AG09319 (cell line): Measurements from ENCODE around the gene EDN2.

ENCODE experiments used
- DNase-seq: peaks from one replicate; pipeline ENCODE4 v3.0.0-alpha.2; 2010; ENCODE audit warnings: low read depth; ENCODE audit errors: extremely low read depth
- TF ChIP-seq, protein P1 (sequence below): IDR thresholded peaks from 2 replicates; pipeline ENCODE4 v1.5.1; 2011; ENCODE audit warnings: low read depth, mild to moderate bottlenecking, inconsistent platforms, low read length, moderate library complexity

The EDN2 gene

DNA sequence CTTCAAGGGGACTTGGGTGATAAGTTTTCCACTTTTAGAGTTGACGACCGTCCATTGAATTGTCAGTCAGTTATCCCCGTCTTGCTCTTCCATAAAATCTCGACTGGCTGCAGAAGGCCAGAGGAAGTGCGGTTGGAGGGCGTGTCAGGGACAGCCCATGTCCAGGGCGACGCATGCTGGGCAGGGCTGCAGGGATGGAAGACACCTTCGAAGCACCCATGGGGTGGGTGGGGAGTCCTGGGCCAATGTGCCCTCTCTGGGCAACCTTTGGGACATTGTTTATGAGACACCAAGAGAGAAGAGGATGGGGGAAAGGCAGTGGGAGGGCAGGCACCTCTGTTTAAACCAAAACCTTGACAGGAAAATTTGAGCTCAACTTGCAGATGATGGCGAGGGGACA is 38.6 kb upstream of the EDN2 start:
- DNase-seq, result no peak
- TF ChIP-seq, protein P1, sequence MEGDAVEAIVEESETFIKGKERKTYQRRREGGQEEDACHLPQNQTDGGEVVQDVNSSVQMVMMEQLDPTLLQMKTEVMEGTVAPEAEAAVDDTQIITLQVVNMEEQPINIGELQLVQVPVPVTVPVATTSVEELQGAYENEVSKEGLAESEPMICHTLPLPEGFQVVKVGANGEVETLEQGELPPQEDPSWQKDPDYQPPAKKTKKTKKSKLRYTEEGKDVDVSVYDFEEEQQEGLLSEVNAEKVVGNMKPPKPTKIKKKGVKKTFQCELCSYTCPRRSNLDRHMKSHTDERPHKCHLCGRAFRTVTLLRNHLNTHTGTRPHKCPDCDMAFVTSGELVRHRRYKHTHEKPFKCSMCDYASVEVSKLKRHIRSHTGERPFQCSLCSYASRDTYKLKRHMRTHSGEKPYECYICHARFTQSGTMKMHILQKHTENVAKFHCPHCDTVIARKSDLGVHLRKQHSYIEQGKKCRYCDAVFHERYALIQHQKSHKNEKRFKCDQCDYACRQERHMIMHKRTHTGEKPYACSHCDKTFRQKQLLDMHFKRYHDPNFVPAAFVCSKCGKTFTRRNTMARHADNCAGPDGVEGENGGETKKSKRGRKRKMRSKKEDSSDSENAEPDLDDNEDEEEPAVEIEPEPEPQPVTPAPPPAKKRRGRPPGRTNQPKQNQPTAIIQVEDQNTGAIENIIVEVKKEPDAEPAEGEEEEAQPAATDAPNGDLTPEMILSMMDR, result no peak

DNA sequence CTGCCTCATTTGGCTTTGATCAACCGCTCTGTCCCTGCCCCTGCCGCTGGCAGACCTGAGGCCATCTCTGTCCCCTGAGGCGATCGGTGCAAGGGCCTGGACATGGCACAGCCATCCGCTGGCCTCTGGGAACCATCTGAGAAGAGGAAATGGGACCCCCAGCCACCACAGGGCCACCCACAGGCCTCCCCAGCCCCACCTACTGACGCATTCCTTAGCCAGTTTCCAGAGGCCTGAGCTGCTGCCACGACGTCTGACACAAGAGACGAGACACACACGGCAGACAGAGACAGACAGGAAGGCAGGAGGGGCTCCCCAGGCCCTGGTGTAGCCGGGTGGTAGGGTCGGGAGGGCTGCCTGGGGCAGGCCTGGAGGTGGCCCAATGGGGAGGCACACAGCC is 37.3 kb upstream of the EDN2 start:
- DNase-seq, result no peak
- TF ChIP-seq, protein P1, result no peak

DNA sequence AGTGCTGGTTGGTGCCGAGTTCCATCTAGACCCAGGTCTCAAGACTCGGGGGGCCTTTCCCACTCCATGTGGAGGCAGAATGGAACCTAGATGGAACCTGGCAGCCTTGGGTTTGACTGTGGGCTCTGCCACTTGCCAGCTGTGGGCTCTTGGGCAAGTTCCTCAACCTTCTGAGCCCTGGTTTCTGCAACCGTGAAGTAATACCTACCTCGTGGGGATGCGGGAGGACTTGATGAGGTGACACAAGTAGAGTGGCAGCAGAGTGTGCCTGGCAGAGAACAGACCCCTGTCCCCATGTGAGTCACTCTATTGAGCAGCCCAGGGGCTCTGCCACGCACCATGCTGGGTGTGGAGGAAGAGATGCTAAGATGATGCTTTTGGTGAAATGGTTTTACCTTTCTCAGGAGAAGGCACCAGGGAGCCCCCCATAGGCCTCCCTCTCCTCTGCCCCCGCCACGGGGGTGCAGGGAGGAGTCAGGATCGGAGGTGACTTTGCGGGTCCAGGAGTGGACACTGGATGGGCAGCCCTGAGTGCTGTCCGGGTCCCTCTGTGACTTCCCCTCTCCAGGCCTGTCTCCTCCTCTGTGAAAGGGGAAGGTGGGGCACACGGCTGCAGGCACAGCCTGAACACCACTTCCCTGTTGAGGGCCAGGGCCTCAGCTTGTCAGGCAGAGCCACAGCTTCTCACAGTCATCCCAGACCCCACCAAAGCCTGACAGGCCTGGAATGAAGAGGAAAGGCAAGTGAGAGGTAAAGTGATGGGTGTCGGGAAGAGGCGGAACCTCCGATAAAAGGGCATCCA is 36.7 kb upstream of the EDN2 start:
- TF ChIP-seq, protein P1, result no peak
- DNase-seq, result no peak

DNA sequence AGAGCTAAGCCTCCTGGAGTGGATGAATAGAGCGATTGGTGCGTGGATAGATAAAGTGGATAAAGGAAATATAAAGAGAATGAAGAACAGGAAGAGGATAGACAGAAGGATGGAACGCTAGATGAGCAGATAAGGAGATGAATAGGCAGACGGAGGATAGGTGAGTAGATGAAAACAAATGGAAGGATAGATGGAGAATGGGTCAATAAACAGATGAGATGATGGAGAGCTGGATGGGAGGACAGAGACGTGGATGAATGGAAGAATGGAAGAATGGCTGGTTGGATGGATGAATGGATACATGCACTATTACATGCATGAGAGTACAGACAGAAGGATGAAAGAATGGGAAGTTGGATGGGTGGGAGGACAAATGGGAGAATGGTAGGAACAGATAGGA is 35.2 kb upstream of the EDN2 start:
- DNase-seq, result no peak
- TF ChIP-seq, protein P1, result no peak

DNA sequence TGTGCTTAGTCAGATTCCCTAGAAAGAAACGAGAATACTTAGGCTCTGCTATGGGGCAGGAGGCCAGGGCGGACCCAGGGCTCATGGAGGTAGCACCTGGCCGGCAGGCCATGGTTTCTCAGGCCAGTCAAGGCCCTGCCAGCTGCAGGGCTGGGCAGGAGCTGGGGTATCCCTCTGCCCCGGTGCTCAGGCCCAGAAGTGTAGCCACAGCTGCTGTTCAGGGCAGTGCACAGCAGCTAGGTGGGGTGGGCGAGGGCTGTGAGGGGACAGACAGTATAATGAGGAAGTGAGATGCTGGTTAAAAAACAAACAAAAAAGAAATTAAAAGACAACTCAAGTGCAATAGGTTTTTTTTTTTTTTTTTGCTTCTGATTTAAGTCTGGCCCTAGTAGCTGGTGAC is 34.0 kb upstream of the EDN2 start:
- TF ChIP-seq, protein P1, result no peak
- no peak for DNase-seq

DNA sequence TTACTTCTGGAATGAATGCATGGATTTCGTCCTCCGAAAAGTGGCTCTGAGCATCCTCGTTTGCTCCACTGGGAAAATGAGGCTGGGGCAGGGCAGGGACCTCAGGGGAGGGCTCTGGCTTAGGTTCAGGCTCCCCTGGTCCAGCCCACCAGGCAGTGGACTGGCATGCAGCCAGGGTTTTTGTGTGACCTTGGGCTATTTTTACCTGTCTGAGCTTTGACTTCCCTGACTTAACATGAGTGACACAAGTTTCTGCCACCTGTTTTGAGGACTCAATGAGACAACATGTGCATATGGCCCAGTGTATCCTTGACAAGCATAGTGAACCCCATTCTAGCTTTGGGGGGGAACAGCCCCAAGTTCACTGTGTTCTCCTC is 32.6 kb upstream of the EDN2 start:
- DNase-seq, result no peak

More for the DNA sequence above, 32.6 kb upstream of the EDN2 start:
- TF ChIP-seq, protein P1, result no peak
